Measurements from ENCODE around the gene POGZ.
"Not testable (repeated sequence)": the region's sequence is repeated elsewhere in the genome, so short reads cannot be mapped to it uniquely, and the experiment has no call there.

The POGZ gene

GRCh38 chr1:151435174-151435573, 24.1 kb downstream of the POGZ start:
- H3K4me1 ChIP-seq: no peaks in the 10 kb centered on the region
- no peaks in the 10 kb centered on the region for H3K36me3 ChIP-seq (ENCODE audit: control insufficient read depth, insufficient read depth, low read length)
- H2AFZ ChIP-seq: no peak overlapping the region
- H3K9ac ChIP-seq: no peak overlapping the region
- H3K9me3 ChIP-seq (ENCODE audit: control insufficient read depth, low read length): no peaks in the 10 kb centered on the region
- H3K27me3 ChIP-seq (ENCODE audit: control insufficient read depth, insufficient read depth, low read length): no peaks in the 10 kb centered on the region
- no peak overlapping the region for H3K4me2 ChIP-seq (ENCODE audit: low read length)
- no peak overlapping the region for H3K27ac ChIP-seq
- no peak for TF ChIP-seq CTCF (IDR thresholded peaks at IDR 0.05)
- peaks cover 47% of the 10 kb centered on the region for H3K79me2 ChIP-seq
- no peak overlapping the region for H3K4me3 ChIP-seq (ENCODE audit: low read depth, low read length)

GRCh38 chr1:151433827-151434226, 25.5 kb downstream of the POGZ start:
- H3K27me3 ChIP-seq (ENCODE audit: control insufficient read depth, insufficient read depth, low read length); H3K4me3 ChIP-seq (ENCODE audit: low read depth, low read length); H3K27ac ChIP-seq; H3K4me2 ChIP-seq (ENCODE audit: low read length); H3K9ac ChIP-seq; H3K9me3 ChIP-seq (ENCODE audit: control insufficient read depth, low read length); H3K4me1 ChIP-seq; H2AFZ ChIP-seq; H3K36me3 ChIP-seq (ENCODE audit: control insufficient read depth, insufficient read depth, low read length): not testable (repeated sequence)
- H3K79me2 ChIP-seq: peaks cover 50% of the 10 kb centered on the region

- H3K4me3 ChIP-seq (ENCODE audit: low read depth, low read length): no peak overlapping the region
- no peak for TF ChIP-seq CTCF (IDR thresholded peaks at IDR 0.05)
- H2AFZ ChIP-seq: no peak overlapping the region
- no peak overlapping the region for H3K4me2 ChIP-seq (ENCODE audit: low read length)
- H3K9ac ChIP-seq: no peak overlapping the region
- peaks cover 19% of the 10 kb centered on the region for H3K79me2 ChIP-seq
- no peak overlapping the region for H3K27ac ChIP-seq
- no peaks in the 10 kb centered on the region for H3K4me1 ChIP-seq
- no peaks in the 10 kb centered on the region for H3K9me3 ChIP-seq (ENCODE audit: control insufficient read depth, low read length)
- H3K36me3 ChIP-seq (ENCODE audit: control insufficient read depth, insufficient read depth, low read length): peaks cover 3% of the 10 kb centered on the region
- H3K27me3 ChIP-seq (ENCODE audit: control insufficient read depth, insufficient read depth, low read length): no peaks in the 10 kb centered on the region
Measured at GRCh38 chr1:151428068-151428467, 31.2 kb downstream of the POGZ start.

GRCh38 chr1:151425103-151425502, 34.2 kb downstream of the POGZ start:
- no peaks in the 10 kb centered on the region for H3K4me1 ChIP-seq
- peaks cover 10% of the 10 kb centered on the region for H3K79me2 ChIP-seq
- no peak for TF ChIP-seq CTCF (IDR thresholded peaks at IDR 0.05)
- H3K27ac ChIP-seq: no peak overlapping the region
- H3K27me3 ChIP-seq (ENCODE audit: control insufficient read depth, insufficient read depth, low read length): no peaks in the 10 kb centered on the region
- H3K4me2 ChIP-seq (ENCODE audit: low read length): no peak overlapping the region
- H2AFZ ChIP-seq: no peak overlapping the region
- H3K9me3 ChIP-seq (ENCODE audit: control insufficient read depth, low read length): no peaks in the 10 kb centered on the region
- H3K9ac ChIP-seq: no peak overlapping the region
- peaks cover 3% of the 10 kb centered on the region for H3K36me3 ChIP-seq (ENCODE audit: control insufficient read depth, insufficient read depth, low read length)
- no peak overlapping the region for H3K4me3 ChIP-seq (ENCODE audit: low read depth, low read length)

GRCh38 chr1:151419819-151420218, 39.5 kb downstream of the POGZ start:
- H3K4me3 ChIP-seq (ENCODE audit: low read depth, low read length): no peak overlapping the region
- no peak overlapping the region for H3K4me2 ChIP-seq (ENCODE audit: low read length)
- no peaks in the 10 kb centered on the region for H3K9me3 ChIP-seq (ENCODE audit: control insufficient read depth, low read length)
- peaks cover 3% of the 10 kb centered on the region for H3K36me3 ChIP-seq (ENCODE audit: control insufficient read depth, insufficient read depth, low read length)
- H3K27ac ChIP-seq: no peak overlapping the region
- no peak overlapping the region for H2AFZ ChIP-seq
- no peak overlapping the region for H3K9ac ChIP-seq
- H3K27me3 ChIP-seq (ENCODE audit: control insufficient read depth, insufficient read depth, low read length): no peaks in the 10 kb centered on the region
- no peak for TF ChIP-seq CTCF (IDR thresholded peaks at IDR 0.05)
- H3K4me1 ChIP-seq: no peaks in the 10 kb centered on the region
- no peaks in the 10 kb centered on the region for H3K79me2 ChIP-seq

All from parathyroid adenoma (tissue), 2 donors.